GM12878 (cell line): Measurements from ENCODE around the gene GCK. TPM values are rescaled to one million over a fixed set of nuclear protein-coding genes. Genes with fewer than 3 reads are reported as not detected.

Experiments used
- ATAC-seq: fragments of 200-7000 bp; cut with Tn5 transposase; 3 replicates; pipeline ENCODE4 v1.9.1; 2020; ENCODE audit warnings: mild to moderate bottlenecking, moderate library complexity
- BruUV-seq: library from RNA; stranded (reverse); fragments of 400-500 nt; replicated peaks from 2 replicates; lab custom pipeline; 2021; lab: Mats Ljungman, UMichigan
- CTCF ChIA-PET: fragments of 300-600 bp; sonication (Branson Sonifier 250); formaldehyde crosslinking; extraction: SDS; loops from one replicate; lab custom pipeline; 2021; ENCODE audit warnings: inconsistent platforms; lab: Yijun Ruan, JAX
- POLR2A ChIA-PET: fragments of 350-600 bp; formaldehyde crosslinking; extraction: SDS; loops from one replicate; lab custom pipeline; 2021; ENCODE audit warnings: inconsistent platforms; lab: Charles Lee
- RAD21 ChIA-PET: fragments of 300-600 bp; sonication (Branson Sonifier 250); formaldehyde crosslinking; loops from one replicate; lab custom pipeline; 2023; ENCODE audit warnings: antibody characterized with exemption; ENCODE audit not compliant: unreplicated experiment; lab: Charles Lee
- SMC1A ChIA-PET: fragments of 300-600 bp; sonication (Branson Sonifier 250); formaldehyde crosslinking; loops from one replicate; lab custom pipeline; 2023; ENCODE audit not compliant: unreplicated experiment, uncharacterized antibody; lab: Charles Lee
- DNase-seq: peaks from one replicate; pipeline ENCODE4 v3.0.0-alpha.2; 2011; ENCODE audit warnings: low read depth, low spot score
- FAIRE-seq: peaks from 3 replicates; lab custom pipeline; 2011; peaks lifted over from hg19 to GRCh38; lab: Jason Lieb, UNC
- H2AFZ ChIP-seq: 2 replicates; pipeline ENCODE4 v1.6.0; 2011; ENCODE audit warnings: low read depth, low read length, control low read depth; ENCODE audit not compliant: control insufficient read depth
- H3K27ac ChIP-seq: 2 replicates; pipeline ENCODE4 v1.5.1; 2011; ENCODE audit warnings: control low read depth; ENCODE audit not compliant: control insufficient read depth, insufficient read depth
- H3K27me3 ChIP-seq, 2 experiments: replicated peaks in 1 of 2; 2 replicates each; pipeline versions ENCODE4 v1.6.0 to v1.6.1; 2011; ENCODE audit warnings: low read length in 1 of 2; ENCODE audit not compliant: control insufficient read depth in 2 of 2, insufficient read depth in 2 of 2
- H3K36me3 ChIP-seq, 2 experiments: 2 replicates each; pipeline ENCODE4 v1.5.1; 2011; ENCODE audit warnings: low read length in 1 of 2; ENCODE audit not compliant: control insufficient read depth in 2 of 2, insufficient read depth in 2 of 2
- H3K4me1 ChIP-seq: 2 replicates; pipeline ENCODE4 v1.6.1; 2011; ENCODE audit warnings: mild to moderate bottlenecking, low read length, moderate library complexity, mixed read lengths; ENCODE audit not compliant: control insufficient read depth, insufficient read depth
- H3K4me2 ChIP-seq: 2 replicates; pipeline ENCODE4 v1.6.0; 2011; ENCODE audit warnings: control low read depth; ENCODE audit not compliant: control insufficient read depth, insufficient read depth
- H3K4me3 ChIP-seq: fragments of 200-600 bp; sonication (generic); 2 replicates; pipeline ENCODE4 v1.5.1; 2016
- H3K79me2 ChIP-seq: 2 replicates; pipeline ENCODE4 v1.6.0; 2011; ENCODE audit warnings: low read length; ENCODE audit not compliant: control insufficient read depth, insufficient read depth
- H3K9ac ChIP-seq: 2 replicates; pipeline ENCODE4 v1.8.0; 2011; ENCODE audit warnings: low read length, control low read depth, mixed read lengths; ENCODE audit not compliant: control insufficient read depth, insufficient read depth
- H3K9me3 ChIP-seq: replicated peaks from 3 replicates; pipeline ENCODE4 v1.5.1; 2011; ENCODE audit warnings: mild to moderate bottlenecking, low read length; ENCODE audit not compliant: control insufficient read depth, insufficient read depth
- H4K20me1 ChIP-seq: 2 replicates; pipeline ENCODE4 v1.6.0; 2011; ENCODE audit not compliant: control insufficient read depth, insufficient read depth
- FOXM1 ChIP-seq: IDR thresholded peaks from 2 replicates; pipeline ENCODE4 v1.6.1; 2012; ENCODE audit warnings: low read depth, mild to moderate bottlenecking, inconsistent platforms, low read length, moderate library complexity
- HDGF ChIP-seq: fragments of 450-650 bp; IDR thresholded peaks from 2 replicates; pipeline ENCODE4 v1.6.1; 2016; ENCODE audit warnings: antibody characterized with exemption
- IKZF1 ChIP-seq: fragments of 450-650 bp; conservative IDR thresholded peaks from 2 replicates; pipeline ENCODE4 v1.6.1; 2017; ENCODE audit warnings: antibody characterized with exemption, mild to moderate bottlenecking
- JUND ChIP-seq: IDR thresholded peaks from 2 replicates; pipeline ENCODE4 v1.6.1; 2012; ENCODE audit warnings: low read depth, mild to moderate bottlenecking, low read length, improper control_type of control experiment, moderate library complexity
- KDM1A ChIP-seq: fragments of 200-600 bp; sonication (generic); IDR thresholded peaks from 2 replicates; pipeline ENCODE4 v1.6.1; 2016; ENCODE audit warnings: borderline replicate concordance
- MEF2B ChIP-seq: fragments of 450-650 bp; IDR thresholded peaks from 2 replicates; pipeline ENCODE4 v1.6.1; 2018; ENCODE audit warnings: mild to moderate bottlenecking, moderate library complexity; ENCODE audit not compliant: partially characterized antibody, poor library complexity, severe bottlenecking
- PML ChIP-seq: IDR thresholded peaks from 2 replicates; pipeline ENCODE4 v1.6.1; 2012; ENCODE audit warnings: low read length, inconsistent platforms
- SIN3A ChIP-seq: IDR thresholded peaks from 2 replicates; pipeline ENCODE4 v1.6.1; 2012; ENCODE audit warnings: low read depth, low read length, improper control_type of control experiment
- SMAD1 ChIP-seq: fragments of 450-650 bp; IDR thresholded peaks from 2 replicates; pipeline ENCODE4 v1.6.1; 2018; ENCODE audit warnings: mild to moderate bottlenecking, low read depth; ENCODE audit not compliant: partially characterized antibody
- SPI1 ChIP-seq: IDR thresholded peaks from 2 replicates; pipeline ENCODE4 v1.6.1; 2011; ENCODE audit warnings: low read depth, mild to moderate bottlenecking, low read length, moderate library complexity, borderline replicate concordance; ENCODE audit not compliant: insufficient read depth
- SUPT20H ChIP-seq: IDR thresholded peaks from 2 replicates; pipeline ENCODE4 v1.6.1; 2011; ENCODE audit warnings: low read depth, mild to moderate bottlenecking, low read length, moderate library complexity, borderline replicate concordance; ENCODE audit not compliant: control insufficient read depth
- SUZ12 ChIP-seq: fragments of 200-600 bp; sonication (generic); IDR thresholded peaks from one replicate; pipeline ENCODE4 v1.6.1; 2018; ENCODE audit warnings: antibody characterized with exemption, mild to moderate bottlenecking; ENCODE audit not compliant: unreplicated experiment
- ZNF384 ChIP-seq: IDR thresholded peaks from 2 replicates; pipeline ENCODE4 v1.6.1; 2012; ENCODE audit warnings: low read depth, mild to moderate bottlenecking, low read length, improper control_type of control experiment, borderline replicate concordance
- ZNF622 ChIP-seq: fragments of 450-650 bp; IDR thresholded peaks from 2 replicates; pipeline ENCODE4 v1.6.1; 2017; ENCODE audit warnings: mild to moderate bottlenecking, inconsistent platforms
- WGBS: methylation state at CpG from one replicate; pipeline ENCODE4 v1.1.6; 2016; ENCODE audit warnings: low lambda C conversion rate; ENCODE audit not compliant: insufficient replicate concordance, insufficient coverage; ENCODE audit errors: missing lambda C conversion rate; 5-methylcytosine and 5-hydroxymethylcytosine counted together
- in situ Hi-C: fragments of 300-500 bp; cut with MboI; formaldehyde crosslinking; loops from 9 replicates; pipeline ENCODE4 v1.14.3; 2018; ENCODE audit warnings: mixed read lengths
- intact Hi-C: fragments of 100-400 bp; cut with micrococcal nuclease; formaldehyde crosslinking; loops from one replicate; pipeline ENCODE4 v1.14.2; 2022; ENCODE audit not compliant: unreplicated experiment
- polyA plus RNA-seq, 11 experiments: library from polyadenylated mRNA; depleted of rRNA in 4 of 11; unstranded in 6 of 11; stranded (reverse) in 5 of 11; fragments of >200 nt; fragmentation: Nextera tagmentation in 4 of 11; fragmentation: Illumina TruSeq in 1 of 11; extraction: Ambion mirVana in 4 of 11; extraction: Trizol in 1 of 11; gene quantifications; 1 replicate in 1 of 11; 2 replicates in 10 of 11; pipeline versions ENCODE4 v1.2.1 to v1.2.3, GENCODE V29; 2011 to 2016; ENCODE audit warnings: inconsistent platforms in 2 of 11, missing spikeins in 2 of 11, low read depth in 1 of 11
- total RNA-seq, 4 experiments: library from RNA; depleted of rRNA in 3 of 4; stranded (reverse); fragments of >200 nt in 3 of 4; fragmentation: Illumina TruSeq in 1 of 4; extraction: Trizol in 1 of 4; gene quantifications; 2 replicates each; pipeline versions ENCODE4 v1.2.1 to v1.2.3, GENCODE V29; 2013 to 2021
- TF ChIP-seq, protein P1 (sequence below): fragments of 450-650 bp; IDR thresholded peaks from 2 replicates; pipeline ENCODE4 v1.6.1; 2014; ENCODE audit warnings: mild to moderate bottlenecking
- TF ChIP-seq, protein P2 (sequence below): fragments of 450-650 bp; IDR thresholded peaks from 2 replicates; pipeline ENCODE4 v1.6.1; 2017; ENCODE audit warnings: mild to moderate bottlenecking, low read depth, inconsistent platforms; ENCODE audit not compliant: poor library complexity, severe bottlenecking
- TF ChIP-seq, protein P3 (sequence below): IDR thresholded peaks from 2 replicates; pipeline ENCODE4 v1.6.1; 2012; ENCODE audit warnings: low read depth, low read length, improper control_type of control experiment

GCK gene
- total and polyA plus RNA-seq, 10 of the 15 experiments (the other 5 are each of a cell fraction or from before 2014, with no cell fraction given) = 0.06 to 0.16 TPM; not detected in 8

DNA sequence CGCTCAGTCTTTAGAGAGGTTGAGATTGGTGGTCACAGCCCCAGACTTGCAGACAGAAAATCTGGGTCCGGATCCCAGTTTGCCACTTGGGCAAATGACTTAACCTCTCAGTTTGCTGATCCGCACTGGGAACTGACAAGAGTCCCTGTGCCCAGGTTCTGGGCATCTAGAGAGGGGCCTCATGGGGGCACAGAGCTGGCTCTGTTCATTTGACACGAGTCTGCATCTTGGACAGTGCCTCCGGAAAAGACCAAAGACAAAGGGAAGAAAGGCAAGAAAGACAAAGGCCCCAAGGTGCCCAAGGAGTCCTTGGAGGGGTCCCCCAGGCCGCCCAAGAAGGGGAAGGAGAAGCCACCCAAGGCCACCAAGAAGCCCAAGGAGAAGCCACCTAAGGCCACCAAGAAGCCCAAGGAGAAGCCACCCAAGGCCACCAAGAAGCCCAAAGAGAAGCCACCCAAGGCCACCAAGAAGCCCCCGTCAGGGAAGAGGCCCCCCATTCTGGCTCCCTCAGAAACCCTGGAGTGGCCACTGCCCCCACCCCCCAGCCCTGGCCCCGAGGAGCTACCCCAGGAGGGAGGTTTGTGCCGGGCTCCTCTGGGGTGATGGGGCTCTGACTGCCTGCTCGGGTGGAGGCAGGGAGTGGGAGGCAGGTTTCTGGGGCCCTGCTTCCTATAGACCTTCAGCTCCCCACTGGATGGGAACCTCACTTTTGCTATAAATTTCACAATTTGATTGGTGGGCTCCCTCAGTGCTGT, 82.8 kb downstream of the GCK start:
- no peak for ATAC-seq
- Histone ChIP-seq H3K27me3 (peaks cover 11 to 15% of the 10 kb centered on the region in 2 experiments), H3K4me3 (no peak overlapping the region), H3K9me3 (no peaks in the 10 kb centered on the region), H3K36me3 (no peaks in the 10 kb centered on the region), H3K4me2 (no peak overlapping the region), H3K4me1 (no peaks in the 10 kb centered on the region), H4K20me1 (no peaks in the 10 kb centered on the region), H2AFZ (no peak overlapping the region), H3K9ac (no peak overlapping the region), H3K79me2 (no peaks in the 10 kb centered on the region), H3K27ac (no peak overlapping the region)
- FAIRE-seq = no peak
- CTCF ChIA-PET = no interaction called here
- 31% methylated on average over 10 of the region's 10 CpGs for WGBS
- SMC1A ChIA-PET = no interaction called here
- in situ Hi-C loops = no loop called here
- POLR2A ChIA-PET = interaction anchor here (1.0 kb wide), 1 partner anchor 25 kb away, joined by 5 read pairs; no protein-coding TSS in a partner anchor
- RAD21 ChIA-PET = no interaction called here
- BruUV-seq = no TSS peak
- intact Hi-C loops = no loop called here
- TF ChIP-seq SMAD1 = no peak
- TF ChIP-seq MEF2B = no peak
- TF ChIP-seq KDM1A = no peak
- no peak for TF ChIP-seq FOXM1
- TF ChIP-seq, protein P1, sequence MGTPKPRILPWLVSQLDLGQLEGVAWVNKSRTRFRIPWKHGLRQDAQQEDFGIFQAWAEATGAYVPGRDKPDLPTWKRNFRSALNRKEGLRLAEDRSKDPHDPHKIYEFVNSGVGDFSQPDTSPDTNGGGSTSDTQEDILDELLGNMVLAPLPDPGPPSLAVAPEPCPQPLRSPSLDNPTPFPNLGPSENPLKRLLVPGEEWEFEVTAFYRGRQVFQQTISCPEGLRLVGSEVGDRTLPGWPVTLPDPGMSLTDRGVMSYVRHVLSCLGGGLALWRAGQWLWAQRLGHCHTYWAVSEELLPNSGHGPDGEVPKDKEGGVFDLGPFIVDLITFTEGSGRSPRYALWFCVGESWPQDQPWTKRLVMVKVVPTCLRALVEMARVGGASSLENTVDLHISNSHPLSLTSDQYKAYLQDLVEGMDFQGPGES = no peak
- TF ChIP-seq ZNF622 = no peak
- TF ChIP-seq IKZF1 = no peak
- TF ChIP-seq ZNF384 = no peak
- no peak for TF ChIP-seq SIN3A
- TF ChIP-seq HDGF = no peak
- TF ChIP-seq SPI1 = no peak
- TF ChIP-seq, protein P2, sequence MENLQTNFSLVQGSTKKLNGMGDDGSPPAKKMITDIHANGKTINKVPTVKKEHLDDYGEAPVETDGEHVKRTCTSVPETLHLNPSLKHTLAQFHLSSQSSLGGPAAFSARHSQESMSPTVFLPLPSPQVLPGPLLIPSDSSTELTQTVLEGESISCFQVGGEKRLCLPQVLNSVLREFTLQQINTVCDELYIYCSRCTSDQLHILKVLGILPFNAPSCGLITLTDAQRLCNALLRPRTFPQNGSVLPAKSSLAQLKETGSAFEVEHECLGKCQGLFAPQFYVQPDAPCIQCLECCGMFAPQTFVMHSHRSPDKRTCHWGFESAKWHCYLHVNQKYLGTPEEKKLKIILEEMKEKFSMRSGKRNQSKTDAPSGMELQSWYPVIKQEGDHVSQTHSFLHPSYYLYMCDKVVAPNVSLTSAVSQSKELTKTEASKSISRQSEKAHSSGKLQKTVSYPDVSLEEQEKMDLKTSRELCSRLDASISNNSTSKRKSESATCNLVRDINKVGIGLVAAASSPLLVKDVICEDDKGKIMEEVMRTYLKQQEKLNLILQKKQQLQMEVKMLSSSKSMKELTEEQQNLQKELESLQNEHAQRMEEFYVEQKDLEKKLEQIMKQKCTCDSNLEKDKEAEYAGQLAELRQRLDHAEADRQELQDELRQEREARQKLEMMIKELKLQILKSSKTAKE = no peak
- TF ChIP-seq SUZ12 = no peak
- no peak for TF ChIP-seq SUPT20H
- TF ChIP-seq JUND = no peak
- TF ChIP-seq PML = no peak
- TF ChIP-seq, protein P3, sequence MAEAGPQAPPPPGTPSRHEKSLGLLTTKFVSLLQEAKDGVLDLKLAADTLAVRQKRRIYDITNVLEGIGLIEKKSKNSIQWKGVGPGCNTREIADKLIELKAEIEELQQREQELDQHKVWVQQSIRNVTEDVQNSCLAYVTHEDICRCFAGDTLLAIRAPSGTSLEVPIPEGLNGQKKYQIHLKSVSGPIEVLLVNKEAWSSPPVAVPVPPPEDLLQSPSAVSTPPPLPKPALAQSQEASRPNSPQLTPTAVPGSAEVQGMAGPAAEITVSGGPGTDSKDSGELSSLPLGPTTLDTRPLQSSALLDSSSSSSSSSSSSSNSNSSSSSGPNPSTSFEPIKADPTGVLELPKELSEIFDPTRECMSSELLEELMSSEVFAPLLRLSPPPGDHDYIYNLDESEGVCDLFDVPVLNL = no peak
- no peak for DNase-seq
